ENCODE data around the gene GOLM1.

DNA sequence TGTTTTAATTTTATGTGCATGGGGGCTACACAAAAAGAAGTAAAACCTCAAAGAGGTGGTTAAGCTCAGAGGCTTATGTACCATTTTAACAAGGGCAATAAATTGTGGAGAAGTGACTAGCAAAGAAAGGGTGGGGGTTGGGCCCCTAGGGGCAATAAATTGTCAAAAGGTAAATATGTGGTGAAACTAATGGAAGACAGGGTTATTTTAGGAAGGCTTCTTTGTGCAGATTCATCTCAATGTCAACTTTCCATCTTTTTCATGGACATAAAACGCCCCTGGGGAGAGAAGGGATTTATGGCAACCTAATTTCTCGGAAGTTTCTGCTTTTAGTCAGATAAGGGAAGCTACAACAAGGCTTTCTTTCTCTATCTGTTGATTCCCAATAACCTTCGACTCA, 42.5 kb upstream of the GOLM1 start:
- TF ChIP-seq GZF1 (CRISPR knock-in tag; IDR thresholded peaks at IDR 0.05), result no peak
- no peak for TF ChIP-seq ZNF501 (CRISPR knock-in tag; IDR thresholded peaks at IDR 0.05)
- TF ChIP-seq, protein P1, sequence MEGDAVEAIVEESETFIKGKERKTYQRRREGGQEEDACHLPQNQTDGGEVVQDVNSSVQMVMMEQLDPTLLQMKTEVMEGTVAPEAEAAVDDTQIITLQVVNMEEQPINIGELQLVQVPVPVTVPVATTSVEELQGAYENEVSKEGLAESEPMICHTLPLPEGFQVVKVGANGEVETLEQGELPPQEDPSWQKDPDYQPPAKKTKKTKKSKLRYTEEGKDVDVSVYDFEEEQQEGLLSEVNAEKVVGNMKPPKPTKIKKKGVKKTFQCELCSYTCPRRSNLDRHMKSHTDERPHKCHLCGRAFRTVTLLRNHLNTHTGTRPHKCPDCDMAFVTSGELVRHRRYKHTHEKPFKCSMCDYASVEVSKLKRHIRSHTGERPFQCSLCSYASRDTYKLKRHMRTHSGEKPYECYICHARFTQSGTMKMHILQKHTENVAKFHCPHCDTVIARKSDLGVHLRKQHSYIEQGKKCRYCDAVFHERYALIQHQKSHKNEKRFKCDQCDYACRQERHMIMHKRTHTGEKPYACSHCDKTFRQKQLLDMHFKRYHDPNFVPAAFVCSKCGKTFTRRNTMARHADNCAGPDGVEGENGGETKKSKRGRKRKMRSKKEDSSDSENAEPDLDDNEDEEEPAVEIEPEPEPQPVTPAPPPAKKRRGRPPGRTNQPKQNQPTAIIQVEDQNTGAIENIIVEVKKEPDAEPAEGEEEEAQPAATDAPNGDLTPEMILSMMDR (CRISPR knock-in tag; IDR thresholded peaks at IDR 0.05), result no peak
- TF ChIP-seq, protein P2, sequence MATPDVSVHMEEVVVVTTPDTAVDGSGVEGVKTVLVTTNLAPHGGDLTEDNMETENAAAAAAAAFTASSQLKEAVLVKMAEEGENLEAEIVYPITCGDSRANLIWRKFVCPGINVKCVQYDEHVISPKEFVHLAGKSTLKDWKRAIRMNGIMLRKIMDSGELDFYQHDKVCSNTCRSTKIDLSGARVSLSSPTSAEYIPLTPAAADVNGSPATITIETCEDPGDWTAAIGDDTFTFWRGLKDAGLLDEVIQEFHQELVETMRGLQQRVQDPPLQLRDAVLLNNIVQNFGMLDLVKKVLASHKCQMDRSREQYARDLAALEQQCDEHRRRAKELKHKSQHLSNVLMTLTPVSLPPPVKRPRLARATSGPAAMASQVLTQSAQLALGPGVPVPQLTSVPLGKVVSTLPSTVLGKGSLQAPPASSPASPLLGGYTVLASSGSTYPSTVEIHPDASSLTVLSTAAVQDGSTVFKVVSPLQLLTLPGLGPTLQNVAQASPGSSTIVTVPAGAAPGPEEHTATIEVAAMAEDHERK (CRISPR knock-in tag; IDR thresholded peaks at IDR 0.05; ENCODE audit: low read depth), result no peak
- no peak for TF ChIP-seq ZKSCAN5 (CRISPR knock-in tag; IDR thresholded peaks at IDR 0.05)
- TF ChIP-seq MAFK (conservative IDR thresholded peaks at IDR 0.05 in 1 of 2, IDR thresholded peaks at IDR 0.05 in 1 of 2; ENCODE audit: low read length in 2 of 2), result no peak
- no peak for TF ChIP-seq SALL2 (CRISPR knock-in tag; IDR thresholded peaks at IDR 0.05)
- TF ChIP-seq TOE1 (CRISPR knock-in tag; IDR thresholded peaks at IDR 0.05), result no peak
- TF ChIP-seq, protein P3, sequence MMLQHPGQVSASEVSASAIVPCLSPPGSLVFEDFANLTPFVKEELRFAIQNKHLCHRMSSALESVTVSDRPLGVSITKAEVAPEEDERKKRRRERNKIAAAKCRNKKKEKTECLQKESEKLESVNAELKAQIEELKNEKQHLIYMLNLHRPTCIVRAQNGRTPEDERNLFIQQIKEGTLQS (CRISPR knock-in tag; IDR thresholded peaks at IDR 0.05), result no peak
- TF ChIP-seq YY1 (IDR thresholded peaks at IDR 0.05; ENCODE audit: insufficient read depth, insufficient replicate concordance, low read depth, low read length), result no peak
- TF ChIP-seq HDAC6 (IDR thresholded peaks at IDR 0.05; ENCODE audit: low read depth, low read length), result no peak
